ENCODE measurements around the gene CFAP251. TPM values are rescaled to one million over a fixed set of nuclear protein-coding genes. Genes with fewer than 3 reads are reported as not detected.
"Not testable (repeated sequence)": the region's sequence is repeated elsewhere in the genome, so short reads cannot be mapped to it uniquely, and the experiment has no call there.

The CFAP251 gene
- total RNA-seq, 1 experiment from 2014 or later, result 3.2 TPM

GRCh38 chr12:121874071-121874470, 44.3 kb upstream of the CFAP251 start:
- Histone ChIP-seq H3K27ac (ENCODE audit: low read length) (no peak overlapping the region), H3K4me3 (ENCODE audit: low read length) (no peak overlapping the region), H3K36me3 (ENCODE audit: low read depth, low read length) (no peaks in the 10 kb centered on the region), H3F3A (ENCODE audit: low read length, unreplicated experiment) (no peaks in the 10 kb centered on the region), H3K9me2 (replicated peaks; ENCODE audit: low read length) (no peaks in the 10 kb centered on the region), H3K4me1 (ENCODE audit: insufficient read depth, low read length) (peaks cover 6% of the 10 kb centered on the region; the same call in 1 of the 2 replicates), H3K9me3 (ENCODE audit: low read length) (no peaks in the 10 kb centered on the region), H3K4me2 (ENCODE audit: low read length) (no peak overlapping the region), H3K79me2 (ENCODE audit: low read length) (no peaks in the 10 kb centered on the region), H4K20me1 (ENCODE audit: low read length) (no peaks in the 10 kb centered on the region), H3K27me3 (ENCODE audit: low read length) (no peaks in the 10 kb centered on the region), H2AFZ (ENCODE audit: low read length) (no peak overlapping the region), H3K9ac (ENCODE audit: low read length) (no peak overlapping the region)
- no TSS peak for BruUV-seq (replicated peaks)
- DNase-seq (no peak), ATAC-seq (no peak)
- ChIA-PET POLR2A (ENCODE audit: unreplicated experiment) (no interaction called here), CTCF (no interaction called here)
- TF ChIP-seq EZH2 (IDR thresholded peaks at IDR 0.05; ENCODE audit: low read length, unreplicated experiment), result no peak
- no peak for TF ChIP-seq CTCF (conservative IDR thresholded peaks at IDR 0.05; ENCODE audit: low read depth, low read length)
- no peak for TF ChIP-seq EZH2phosphoT487 (IDR thresholded peaks at IDR 0.05; ENCODE audit: borderline replicate concordance, low read length)
- intact Hi-C loops (cut with micrococcal nuclease), result no loop called here

GRCh38 chr12:121875582-121875981, 42.8 kb upstream of the CFAP251 start:
- no TSS peak for BruUV-seq (replicated peaks)
- POLR2A ChIA-PET (ENCODE audit: unreplicated experiment), result no interaction called here
- H3K27me3 ChIP-seq (ENCODE audit: low read length), result no peaks in the 10 kb centered on the region
- TF ChIP-seq CTCF (conservative IDR thresholded peaks at IDR 0.05; ENCODE audit: low read depth, low read length) (no peak), EZH2phosphoT487 (IDR thresholded peaks at IDR 0.05; ENCODE audit: borderline replicate concordance, low read length) (no peak), EZH2 (IDR thresholded peaks at IDR 0.05; ENCODE audit: low read length, unreplicated experiment) (no peak)
- H3K4me1 ChIP-seq (ENCODE audit: insufficient read depth, low read length), result peaks cover 6% of the 10 kb centered on the region; the same call in 1 of the 2 replicates
- no peaks in the 10 kb centered on the region for H3F3A ChIP-seq (ENCODE audit: low read length, unreplicated experiment)
- DNase-seq (no peak), ATAC-seq (no peak)
- H4K20me1 ChIP-seq (ENCODE audit: low read length), result no peaks in the 10 kb centered on the region
- no peak overlapping the region for H3K9ac ChIP-seq (ENCODE audit: low read length)
- no peaks in the 10 kb centered on the region for H3K9me2 ChIP-seq (replicated peaks; ENCODE audit: low read length)
- CTCF ChIA-PET, result no interaction called here
- intact Hi-C loops (cut with micrococcal nuclease), result no loop called here
- no peaks in the 10 kb centered on the region for H3K79me2 ChIP-seq (ENCODE audit: low read length)
- no peak overlapping the region for H3K27ac ChIP-seq (ENCODE audit: low read length)
- H2AFZ ChIP-seq (ENCODE audit: low read length), result no peak overlapping the region
- H3K36me3 ChIP-seq (ENCODE audit: low read depth, low read length), result no peaks in the 10 kb centered on the region
- H3K9me3 ChIP-seq (ENCODE audit: low read length), result no peaks in the 10 kb centered on the region
- H3K4me2 ChIP-seq (ENCODE audit: low read length), result no peak overlapping the region
- no peak overlapping the region for H3K4me3 ChIP-seq (ENCODE audit: low read length)

GRCh38 chr12:121876080-121876447, 42.3 kb upstream of the CFAP251 start:
- H3K4me2 ChIP-seq (ENCODE audit: low read length); H3F3A ChIP-seq (ENCODE audit: low read length, unreplicated experiment); H3K27me3 ChIP-seq (ENCODE audit: low read length); CTCF ChIA-PET; H3K27ac ChIP-seq (ENCODE audit: low read length); intact Hi-C loops (cut with micrococcal nuclease); H3K4me3 ChIP-seq (ENCODE audit: low read length); H3K79me2 ChIP-seq (ENCODE audit: low read length); H2AFZ ChIP-seq (ENCODE audit: low read length); POLR2A ChIA-PET (ENCODE audit: unreplicated experiment); H3K36me3 ChIP-seq (ENCODE audit: low read depth, low read length); ATAC-seq; H3K9me3 ChIP-seq (ENCODE audit: low read length); H3K9ac ChIP-seq (ENCODE audit: low read length); H4K20me1 ChIP-seq (ENCODE audit: low read length); H3K4me1 ChIP-seq (ENCODE audit: insufficient read depth, low read length); DNase-seq; H3K9me2 ChIP-seq (replicated peaks; ENCODE audit: low read length); BruUV-seq (replicated peaks): not testable (repeated sequence)
